Activated B cell treated with CpG ODN at 0.5 μM for 24 hours (primary cell): ENCODE measurements around the gene LMNB1. TPM values are rescaled to one million over a fixed set of nuclear protein-coding genes. Genes with fewer than 3 reads are reported as not detected.

ENCODE experiments used
- ATAC-seq: fragments of 200-7000 bp; cut with Tn5 transposase; one replicate; pipeline ENCODE4 v1.10.0; 2021; ENCODE audit warnings: low read depth, mild to moderate bottlenecking, moderate library complexity
- CTCF ChIA-PET: fragments of 350-600 bp; sonication (Branson Sonifier 250); formaldehyde crosslinking; loops from one replicate; lab custom pipeline; 2021; ENCODE audit warnings: antibody characterized with exemption; lab: Charles Lee
- POLR2A ChIA-PET: fragments of 350-600 bp; sonication (Branson Sonifier 250); formaldehyde crosslinking; loops from one replicate; lab custom pipeline; 2021; ENCODE audit warnings: antibody characterized with exemption; lab: Charles Lee
- DNase-seq: peaks from one replicate; pipeline ENCODE4 v3.0.0; 2022
- H3K27ac Mint-ChIP-seq: one replicate; pipeline ENCODE4 v1.8.0; 2020; ENCODE audit warnings: mixed read lengths
- H3K27me3 Mint-ChIP-seq: one replicate; pipeline ENCODE4 v1.8.0; 2021; ENCODE audit warnings: mixed read lengths
- H3K36me3 Mint-ChIP-seq: one replicate; pipeline ENCODE4 v1.8.0; 2021; ENCODE audit warnings: low read depth, mixed read lengths
- H3K4me1 Mint-ChIP-seq: one replicate; pipeline ENCODE4 v1.8.0; 2021; ENCODE audit warnings: mixed read lengths
- H3K4me3 Mint-ChIP-seq: one replicate; pipeline ENCODE4 v1.8.0; 2020; ENCODE audit warnings: mild to moderate bottlenecking, mixed read lengths
- H3K9me3 Mint-ChIP-seq: one replicate; pipeline ENCODE4 v1.8.0; 2020; ENCODE audit warnings: mixed read lengths
- CTCF ChIP-seq: fragments of 200-600 bp; IDR thresholded peaks from one replicate; pipeline ENCODE4 v1.8.0; 2022; ENCODE audit warnings: antibody characterized with exemption, mild to moderate bottlenecking
- intact Hi-C: fragments of 100-400 bp; cut with micrococcal nuclease; formaldehyde crosslinking; loops from one replicate; pipeline ENCODE4 v1.15.1; 2024
- total RNA-seq: library from RNA; stranded (reverse); gene quantifications from 2 replicates; pipeline ENCODE4 v1.2.3, GENCODE V29; 2022

The LMNB1 gene
- total RNA-seq, 1 donor from 2014 or later, result 34.7 TPM

GRCh38 chr5:126878085-126878484 lies 101.1 kb downstream of the LMNB1 start:
- no peak for TF ChIP-seq CTCF
- Mint-ChIP-seq H3K4me3 (no peak overlapping the region), H3K27ac (no peak overlapping the region), H3K27me3 (no peaks in the 10 kb centered on the region), H3K9me3 (no peaks in the 10 kb centered on the region), H3K36me3 (peaks cover 50% of the 10 kb centered on the region), H3K4me1 (no peaks in the 10 kb centered on the region)
- intact Hi-C loops, result no loop called here
- DNase-seq, result no peak
- CTCF ChIA-PET, result no interaction called here
- POLR2A ChIA-PET, result no interaction called here
- no peak for ATAC-seq

- intact Hi-C loops, result no loop called here
- ATAC-seq (no peak), DNase-seq (no peak)
- Mint-ChIP-seq H3K9me3 (no peaks in the 10 kb centered on the region), H3K4me1 (no peaks in the 10 kb centered on the region), H3K4me3 (no peak overlapping the region), H3K27ac (no peak overlapping the region), H3K27me3 (no peaks in the 10 kb centered on the region), H3K36me3 (peaks cover 46% of the 10 kb centered on the region)
- ChIA-PET POLR2A (no interaction called here), CTCF (no interaction called here)
- TF ChIP-seq CTCF, result no peak
These were observed 101.7 kb downstream of the LMNB1 start for GRCh38 chr5:126878634-126879033.

- no peak overlapping the region for H3K4me3 Mint-ChIP-seq
- ChIA-PET POLR2A (interaction anchor here (0.6 kb wide), 1 partner anchor 56 kb away, joined by 4 read pairs; no protein-coding TSS in a partner anchor), CTCF (interaction anchor here (1.0 kb wide), 1 partner anchor 104 kb away, joined by 3 read pairs; no protein-coding TSS in a partner anchor)
- ATAC-seq (no peak), DNase-seq (no peak)
- H3K36me3 Mint-ChIP-seq, result peaks cover 23% of the 10 kb centered on the region
- intact Hi-C loops, result no loop called here
- no peak overlapping the region for H3K27ac Mint-ChIP-seq
- TF ChIP-seq CTCF, result no peak
- H3K9me3 Mint-ChIP-seq, result no peaks in the 10 kb centered on the region
- H3K27me3 Mint-ChIP-seq, result no peaks in the 10 kb centered on the region
- H3K4me1 Mint-ChIP-seq, result no peaks in the 10 kb centered on the region
These were observed 105.1 kb downstream of the LMNB1 start for GRCh38 chr5:126881821-126882600.

- Mint-ChIP-seq H3K36me3 (peaks cover 8% of the 10 kb centered on the region), H3K4me1 (no peaks in the 10 kb centered on the region), H3K4me3 (no peak overlapping the region), H3K27ac (no peak overlapping the region), H3K9me3 (no peaks in the 10 kb centered on the region), H3K27me3 (no peaks in the 10 kb centered on the region)
- intact Hi-C loops, result no loop called here
- ChIA-PET CTCF (no interaction called here), POLR2A (interaction anchor here (0.6 kb wide), 1 partner anchor 189 kb away, joined by 3 read pairs; no protein-coding TSS in a partner anchor)
- no peak for TF ChIP-seq CTCF
- DNase-seq (no peak), ATAC-seq (no peak)
These were observed 106.8 kb downstream of the LMNB1 start for GRCh38 chr5:126883564-126884245.

- ChIA-PET CTCF (no interaction called here), POLR2A (interaction anchor here (0.6 kb wide), 1 partner anchor 188 kb away, joined by 3 read pairs; no protein-coding TSS in a partner anchor)
- no peaks in the 10 kb centered on the region for H3K9me3 Mint-ChIP-seq
- no peaks in the 10 kb centered on the region for H3K27me3 Mint-ChIP-seq
- H3K4me3 Mint-ChIP-seq, result no peak overlapping the region
- no peaks in the 10 kb centered on the region for H3K4me1 Mint-ChIP-seq
- no peak for ATAC-seq
- TF ChIP-seq CTCF, result no peak
- H3K36me3 Mint-ChIP-seq, result peaks cover 9% of the 10 kb centered on the region
- DNase-seq, result no peak
- intact Hi-C loops, result no loop called here
- no peak overlapping the region for H3K27ac Mint-ChIP-seq
These were observed 107.4 kb downstream of the LMNB1 start for GRCh38 chr5:126884269-126884819.
